ENCODE measurements around the gene CDH12.

- TF ChIP-seq POLR2A (IDR thresholded peaks at IDR 0.05) (no peak), CTCF (IDR thresholded peaks at IDR 0.05) (no peak), EP300 (IDR thresholded peaks at IDR 0.05) (no peak)
Measured at GRCh38 chr5:22757776-22758175, 95.4 kb downstream of the CDH12 start.

Data from suprapubic skin (tissue), 3 donors.